Omental fat pad (tissue), 4 donors: ENCODE data around the gene PSMB7. TPM values are rescaled to one million over a fixed set of nuclear protein-coding genes. Genes with fewer than 3 reads are reported as not detected.

Experiments used
- ATAC-seq: fragments of 150-250 bp; one replicate; pipeline ENCODE4 v1.9.1; 2016; ENCODE audit warnings: mild to moderate bottlenecking, moderate library complexity; ENCODE audit not compliant: low FRiP score
- DNase-seq: peaks from one replicate; pipeline ENCODE4 v3.0.0-alpha.2; 2019; ENCODE audit warnings: low spot score
- total RNA-seq, 4 donors: library from RNA; depleted of rRNA; stranded (reverse); fragments of >200 nt; gene quantifications; one replicate each; pipeline ENCODE4 v1.1.0, GENCODE V29; 2016
- TF ChIP-seq, protein P1 (sequence below), 3 donors: fragments of 450-650 bp; IDR thresholded peaks; one replicate each; pipeline ENCODE4 v1.5.1; 2016 to 2017; ENCODE audit warnings: antibody characterized with exemption in 3 of 3, mild to moderate bottlenecking in 3 of 3, moderate library complexity in 2 of 3

Gene PSMB7
- total RNA-seq, 4 donors from 2014 or later = 172 to 200 (median 187) TPM

DNA sequence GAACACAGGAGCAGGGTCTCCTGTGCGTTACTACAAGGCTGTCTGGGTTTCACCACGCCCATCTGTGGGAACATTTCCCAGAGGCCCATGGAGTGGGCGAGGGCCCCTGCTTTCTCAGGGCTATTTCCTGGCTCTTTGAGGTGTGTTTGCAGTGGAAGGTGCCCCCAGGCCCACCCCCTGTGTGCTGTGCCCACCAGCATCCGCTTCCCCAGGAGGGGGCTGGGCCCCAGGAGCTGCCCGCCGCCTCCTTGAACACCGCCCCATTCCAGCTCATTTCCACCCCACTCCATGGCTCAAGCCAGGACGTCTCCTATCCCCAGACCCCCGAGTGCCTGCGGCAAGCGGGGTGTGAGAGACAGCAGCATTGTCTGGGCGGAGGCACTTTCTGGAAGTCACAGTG, 87.0 kb downstream of the PSMB7 start:
- no peak for ATAC-seq
- DNase-seq = no peak
- TF ChIP-seq, protein P1, sequence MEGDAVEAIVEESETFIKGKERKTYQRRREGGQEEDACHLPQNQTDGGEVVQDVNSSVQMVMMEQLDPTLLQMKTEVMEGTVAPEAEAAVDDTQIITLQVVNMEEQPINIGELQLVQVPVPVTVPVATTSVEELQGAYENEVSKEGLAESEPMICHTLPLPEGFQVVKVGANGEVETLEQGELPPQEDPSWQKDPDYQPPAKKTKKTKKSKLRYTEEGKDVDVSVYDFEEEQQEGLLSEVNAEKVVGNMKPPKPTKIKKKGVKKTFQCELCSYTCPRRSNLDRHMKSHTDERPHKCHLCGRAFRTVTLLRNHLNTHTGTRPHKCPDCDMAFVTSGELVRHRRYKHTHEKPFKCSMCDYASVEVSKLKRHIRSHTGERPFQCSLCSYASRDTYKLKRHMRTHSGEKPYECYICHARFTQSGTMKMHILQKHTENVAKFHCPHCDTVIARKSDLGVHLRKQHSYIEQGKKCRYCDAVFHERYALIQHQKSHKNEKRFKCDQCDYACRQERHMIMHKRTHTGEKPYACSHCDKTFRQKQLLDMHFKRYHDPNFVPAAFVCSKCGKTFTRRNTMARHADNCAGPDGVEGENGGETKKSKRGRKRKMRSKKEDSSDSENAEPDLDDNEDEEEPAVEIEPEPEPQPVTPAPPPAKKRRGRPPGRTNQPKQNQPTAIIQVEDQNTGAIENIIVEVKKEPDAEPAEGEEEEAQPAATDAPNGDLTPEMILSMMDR (IDR thresholded peaks at IDR 0.05) = no peak

DNA sequence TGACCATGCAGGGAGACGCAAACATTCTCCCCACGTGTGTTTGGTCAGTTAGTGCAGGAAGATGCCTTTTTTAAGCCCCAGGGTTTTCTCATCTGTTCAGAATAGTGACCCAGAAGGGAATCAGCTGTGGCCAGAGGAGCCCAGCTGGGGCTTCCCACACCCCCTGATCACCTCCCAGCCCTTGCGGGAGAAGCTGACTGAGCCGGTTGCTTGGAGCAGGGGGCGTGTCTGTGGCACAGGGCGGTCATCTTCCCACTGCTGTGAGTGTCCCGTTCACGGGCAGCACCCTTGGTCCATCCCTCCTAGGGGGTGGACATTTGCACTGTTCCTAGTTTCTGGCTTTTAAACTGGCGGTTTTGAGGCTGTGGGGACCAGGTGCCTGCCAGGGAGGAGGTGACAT, 87.8 kb downstream of the PSMB7 start:
- ATAC-seq (no peak), DNase-seq (no peak)
- TF ChIP-seq, protein P1 (IDR thresholded peaks at IDR 0.05) = no peak

DNA sequence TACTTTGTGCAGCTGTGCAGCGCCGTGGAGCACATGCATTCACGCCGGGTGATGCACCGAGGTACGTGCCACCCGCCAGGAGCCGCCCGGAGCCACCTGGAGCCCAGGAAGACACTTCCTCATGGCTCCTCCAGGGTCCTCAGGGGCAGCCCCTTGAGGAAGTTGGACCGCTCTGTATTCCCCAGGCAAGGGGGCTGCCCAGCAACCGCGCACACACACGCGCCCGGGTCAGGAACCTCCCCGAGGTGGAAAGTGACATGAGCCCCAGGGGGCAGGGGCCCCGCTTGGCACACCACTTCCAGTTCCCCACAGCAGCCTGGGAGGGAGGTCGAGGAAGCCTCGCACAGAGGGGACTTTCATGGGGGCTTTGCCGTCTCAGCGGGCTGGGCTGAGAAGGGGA, 88.9 kb downstream of the PSMB7 start:
- TF ChIP-seq, protein P1 (IDR thresholded peaks at IDR 0.05) = no peak
- DNase-seq = no peak
- ATAC-seq = no peak

GRCh38 chr9:124325816-124326215, 89.4 kb downstream of the PSMB7 start:
- TF ChIP-seq, protein P1 (IDR thresholded peaks at IDR 0.05) = no peak
- no peak for DNase-seq
- ATAC-seq = no peak

DNA sequence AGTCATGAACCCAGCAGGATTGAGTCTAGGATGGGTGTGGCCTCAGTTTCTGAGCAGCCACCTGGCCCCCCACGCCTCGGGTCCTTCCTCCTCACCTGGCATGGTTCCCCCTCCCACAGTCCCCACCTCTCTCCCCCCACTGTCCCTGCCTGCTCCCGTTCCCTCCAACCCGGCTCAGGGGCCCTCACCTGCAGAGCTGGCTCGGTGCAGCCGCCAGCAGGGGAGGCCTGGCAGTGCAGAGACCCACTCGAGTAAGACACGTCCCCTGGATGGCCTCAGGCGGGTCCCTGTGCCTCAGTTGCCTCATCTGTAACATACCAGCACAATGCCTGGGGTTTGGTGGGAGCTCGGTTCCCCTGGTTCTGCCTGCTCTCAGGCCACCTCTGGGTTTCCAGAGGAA, 91.3 kb downstream of the PSMB7 start:
- no peak for DNase-seq
- TF ChIP-seq, protein P1 (IDR thresholded peaks at IDR 0.05) = no peak
- no peak for ATAC-seq

DNA sequence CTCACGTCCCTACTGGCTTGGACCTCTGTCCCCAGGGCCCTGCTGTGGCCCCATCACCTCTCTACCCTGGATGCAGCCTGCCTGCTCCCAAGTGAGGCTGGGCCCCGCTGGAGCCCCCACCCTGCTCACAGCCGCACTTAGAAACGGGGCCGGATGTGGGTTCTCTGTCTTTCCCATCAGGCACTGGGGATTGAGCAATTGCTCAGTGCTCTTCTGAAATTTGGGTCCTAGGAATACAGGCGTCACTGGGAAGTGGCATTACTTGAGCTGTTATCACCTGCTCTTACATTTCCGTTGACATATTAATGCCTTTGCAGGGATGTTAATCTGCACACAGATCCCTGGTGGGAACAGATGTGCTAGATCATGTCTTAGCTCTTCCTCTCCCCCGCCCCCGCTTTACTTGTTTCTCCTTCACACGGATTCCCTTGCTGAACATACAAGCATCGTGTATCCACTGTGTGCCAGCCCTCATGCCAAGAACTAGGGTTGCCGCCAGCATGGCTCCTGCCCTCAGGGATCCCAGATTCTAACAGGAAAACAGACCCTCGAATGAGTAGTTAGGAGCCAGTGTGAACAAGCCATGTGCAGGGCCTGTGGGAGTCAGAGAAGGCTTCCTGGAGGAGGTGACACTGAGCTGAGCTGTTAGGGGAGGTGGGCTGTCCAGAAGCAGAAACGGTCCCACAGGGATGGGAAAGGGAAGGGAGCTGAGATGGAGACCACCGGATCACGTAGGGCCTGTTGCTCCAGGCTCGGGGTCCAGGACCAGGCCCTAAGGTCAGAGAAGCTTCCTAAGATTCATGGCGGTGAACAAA, 92.4 kb downstream of the PSMB7 start:
- TF ChIP-seq, protein P1 (IDR thresholded peaks at IDR 0.05) = no peak
- ATAC-seq = no peak
- DNase-seq = no peak

DNA sequence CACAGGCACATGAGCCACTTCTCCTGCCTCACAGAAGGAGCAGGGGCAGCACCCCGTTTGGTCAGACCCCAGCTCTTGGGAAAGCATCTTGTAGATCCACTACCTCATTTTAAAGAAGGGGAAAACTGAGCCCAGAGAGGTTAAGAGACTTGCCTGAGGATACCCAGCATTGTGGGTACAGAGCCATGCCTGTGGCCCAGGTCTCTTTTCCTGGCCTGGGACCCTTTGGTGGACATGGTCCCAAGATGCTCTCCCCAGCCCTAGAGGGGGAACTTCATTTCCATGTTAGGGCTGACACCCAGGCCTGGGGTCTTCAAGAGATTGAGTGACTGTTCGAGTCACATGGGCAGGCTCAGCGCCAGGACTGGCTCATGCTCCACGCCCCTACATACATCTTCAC, 93.3 kb downstream of the PSMB7 start:
- DNase-seq = no peak
- ATAC-seq = no peak
- TF ChIP-seq, protein P1 (IDR thresholded peaks at IDR 0.05) = no peak
